GM08714 (cell line): ENCODE data around the gene PHIP.

Source experiments
- H3K4me3 ChIP-seq: fragments of 200-500 bp; sonication (Bioruptor generic); 2 replicates; pipeline ENCODE4 v1.5.1; 2014; ENCODE audit warnings: mild to moderate bottlenecking, low read length, inconsistent platforms
- ZNF274 ChIP-seq: IDR thresholded peaks from 2 replicates; pipeline ENCODE4 v1.6.1; 2012; ENCODE audit warnings: mild to moderate bottlenecking, low read depth, low read length

The PHIP gene

DNA sequence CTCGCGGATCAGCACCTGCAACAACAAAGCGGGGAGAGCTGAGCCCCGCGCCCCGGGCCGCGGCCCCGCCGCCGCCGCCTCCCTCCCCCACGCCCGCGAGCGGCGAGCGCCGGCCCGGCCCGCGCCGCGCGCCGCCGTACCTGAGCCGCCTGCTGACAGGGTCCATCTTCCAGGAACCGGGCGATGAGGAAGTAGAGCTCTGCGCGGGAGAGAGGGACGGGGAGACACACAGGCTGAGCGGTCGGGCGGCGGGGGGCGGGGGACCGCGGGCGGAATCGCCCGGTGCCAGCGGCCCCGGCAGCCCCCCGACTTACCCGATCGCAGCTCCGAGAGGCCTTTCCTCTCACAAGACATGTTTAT is 359 bp downstream of the PHIP start:
- TF ChIP-seq ZNF274, result no peak
- peak overlapping the region; percentile 98 for H3K4me3 ChIP-seq

DNA sequence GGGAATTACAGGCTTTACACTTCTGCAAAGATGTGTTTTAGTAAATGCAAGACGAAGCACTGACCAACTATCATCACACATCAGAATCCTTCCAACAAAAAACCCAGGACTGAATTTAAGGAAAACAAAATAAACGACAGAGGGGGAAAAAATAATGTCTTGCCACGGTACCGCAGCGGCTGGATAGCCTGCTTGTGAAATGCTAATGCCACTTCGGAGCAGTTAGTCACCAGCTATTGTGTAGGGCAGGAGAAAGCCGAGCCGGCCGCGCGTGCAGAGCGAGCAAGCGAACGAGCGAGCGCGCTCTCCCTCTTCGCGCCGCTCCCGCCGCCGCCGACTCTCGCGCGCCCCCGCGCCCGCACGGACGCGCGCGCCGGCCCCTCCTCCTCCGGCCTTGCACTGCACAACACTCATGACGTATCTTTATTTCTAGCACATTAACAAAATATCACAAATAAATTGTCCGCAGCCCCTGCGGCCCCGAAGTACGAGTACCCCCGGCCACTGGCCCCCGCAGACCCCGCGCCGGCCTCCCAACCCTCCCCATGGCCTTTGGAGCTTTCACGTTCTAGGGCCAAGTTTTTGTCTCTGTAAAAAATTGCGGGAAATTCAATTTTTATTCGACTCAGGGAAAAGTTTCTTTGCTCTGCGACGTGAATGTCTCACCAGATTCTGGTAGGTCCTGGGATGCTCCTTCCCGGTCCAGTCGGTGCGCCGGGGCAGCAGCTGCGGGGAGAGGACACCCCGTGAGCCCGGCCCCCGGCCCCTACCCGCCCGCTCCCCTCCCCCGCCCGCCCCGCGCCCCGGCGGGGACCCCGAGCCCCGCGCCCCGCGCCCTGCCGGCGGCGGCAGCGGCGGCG is 1.0 kb downstream of the PHIP start:
- TF ChIP-seq ZNF274, result no peak
- H3K4me3 ChIP-seq, result peak overlapping the region; percentile 98

DNA sequence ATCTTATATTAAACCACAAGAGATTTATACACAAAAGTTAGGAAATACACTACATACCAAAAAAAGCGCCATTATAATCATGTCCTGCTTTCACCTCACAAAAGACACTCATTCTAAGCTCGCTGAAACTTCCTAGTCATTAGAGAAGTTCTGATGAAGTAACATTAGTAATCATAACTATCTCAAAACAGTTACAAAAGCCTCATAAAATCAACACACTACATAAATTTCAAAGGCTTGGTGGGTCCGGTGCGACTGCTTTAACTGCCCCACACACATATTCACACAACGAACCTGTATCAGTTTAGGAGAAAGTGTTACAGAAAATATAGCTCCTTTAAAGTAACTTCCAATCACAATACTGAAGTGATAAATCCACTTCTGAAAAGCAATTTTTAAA is 1.9 kb downstream of the PHIP start:
- H3K4me3 ChIP-seq, result peak overlapping the region; percentile 98; the same call in 1 of the 2 replicates
- no peak for TF ChIP-seq ZNF274

DNA sequence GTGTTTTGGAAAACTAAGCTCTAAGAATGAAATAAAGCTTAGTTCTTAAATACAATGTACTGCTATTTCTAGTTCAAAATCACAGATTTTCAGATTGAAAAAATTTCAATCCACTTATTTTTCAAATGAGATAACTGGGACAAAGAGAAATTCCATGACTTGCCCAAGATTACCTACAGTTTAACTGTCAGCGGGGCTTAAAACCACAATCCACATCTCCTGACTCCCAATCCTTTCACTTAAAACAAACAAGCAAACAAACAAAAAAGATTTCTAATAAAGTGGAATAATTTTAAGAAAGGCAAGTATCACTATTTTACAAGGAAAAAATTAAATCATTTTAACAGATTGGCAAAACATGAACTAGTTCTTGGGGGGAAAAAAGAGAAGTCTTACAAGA is 4.2 kb downstream of the PHIP start:
- no peak for TF ChIP-seq ZNF274
- no peak overlapping the region for H3K4me3 ChIP-seq

DNA sequence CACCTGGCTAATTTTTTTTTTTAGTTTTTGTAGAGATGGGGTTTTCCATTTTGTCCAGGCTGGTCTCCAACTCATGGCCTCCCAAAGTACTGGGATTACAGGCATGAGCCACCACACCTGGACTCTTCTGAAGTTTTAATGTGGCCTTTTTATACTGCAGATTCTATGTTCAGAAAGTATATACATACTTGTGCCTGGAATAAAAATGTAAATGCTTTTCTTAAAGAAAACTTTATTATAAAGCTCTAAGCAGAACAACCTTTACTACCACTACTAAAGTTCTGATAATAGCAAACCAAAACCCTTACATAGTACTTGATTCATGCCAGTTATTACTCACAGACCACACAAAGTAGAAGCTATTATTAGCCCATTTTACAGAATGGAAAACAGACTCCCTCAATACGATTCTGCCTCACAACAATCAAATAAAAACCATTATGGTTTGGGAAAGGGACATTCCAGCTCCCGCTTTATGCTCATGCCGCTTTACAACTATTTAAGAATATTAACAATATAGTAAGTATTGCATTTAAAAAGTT is 5.3 kb downstream of the PHIP start:
- H3K4me3 ChIP-seq, result peak overlapping the region; percentile 49

DNA sequence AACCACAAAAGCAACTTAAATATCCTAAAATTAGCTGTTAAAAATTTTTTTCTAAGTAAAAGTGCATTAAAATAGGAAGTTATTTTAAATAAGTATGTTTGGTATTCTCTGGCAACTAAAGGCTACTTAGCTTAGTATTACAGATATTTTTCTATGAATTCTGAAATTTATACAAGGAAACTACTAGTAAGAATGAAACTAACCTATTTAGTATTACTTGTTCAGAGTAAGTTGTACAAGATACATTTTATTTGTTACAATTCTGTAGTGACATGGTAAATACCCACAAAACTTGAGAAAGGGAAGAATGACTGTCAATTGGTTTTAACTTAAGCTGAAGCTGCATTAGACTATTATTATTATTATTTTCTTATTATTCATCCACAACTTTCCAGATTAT is 6.5 kb downstream of the PHIP start:
- no peak overlapping the region for H3K4me3 ChIP-seq
- TF ChIP-seq ZNF274, result no peak

More for the DNA sequence above, 5.3 kb downstream of the PHIP start:
- no peak for TF ChIP-seq ZNF274

DNA sequence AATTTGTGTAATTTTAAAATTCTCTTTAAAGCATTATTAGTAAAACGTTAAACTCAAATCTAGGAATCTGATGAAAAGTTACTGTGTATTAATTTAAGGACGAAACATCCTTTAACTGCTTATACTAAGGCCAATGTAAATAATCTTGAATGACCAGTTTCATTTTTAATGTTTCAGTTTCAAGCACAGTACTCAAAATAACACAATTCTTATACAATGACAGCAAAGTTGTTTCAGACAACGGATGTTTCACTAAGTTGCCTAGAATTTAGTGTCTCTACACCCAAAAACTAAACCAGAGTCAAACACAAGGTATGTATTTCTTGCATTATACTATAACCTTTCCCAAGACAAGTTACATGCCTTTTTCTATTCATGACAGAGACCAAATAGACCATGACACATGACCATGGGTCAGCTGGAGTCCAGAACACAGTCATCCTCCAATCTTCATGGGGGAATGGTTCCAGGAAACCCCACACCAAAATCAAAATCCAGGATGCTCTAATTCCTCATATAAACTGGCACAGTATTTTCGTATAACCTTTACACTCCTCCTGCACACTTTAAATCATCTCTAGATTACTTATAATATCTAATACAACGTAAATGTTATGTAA is 7.7 kb downstream of the PHIP start:
- peak overlapping the region; percentile 53 for H3K4me3 ChIP-seq
- no peak for TF ChIP-seq ZNF274

DNA sequence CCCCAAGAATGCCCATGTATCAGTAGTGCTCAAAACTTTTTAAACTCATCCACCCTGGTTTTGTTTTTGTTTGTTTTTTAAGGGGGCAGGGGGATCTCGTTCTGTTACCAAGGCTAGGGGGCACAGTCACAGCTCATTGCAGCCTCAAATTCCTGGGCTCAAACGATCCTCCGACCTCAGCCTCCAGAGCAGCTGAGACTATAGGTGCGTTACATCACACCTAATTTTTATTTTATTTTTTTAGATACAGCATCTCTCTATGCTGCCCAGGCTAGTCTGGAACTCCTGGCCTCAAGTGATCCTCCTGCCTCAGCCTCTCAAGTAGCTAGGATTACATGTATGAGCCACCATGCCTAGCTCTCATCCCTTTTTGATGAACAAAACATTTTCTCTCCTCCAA is 11.2 kb downstream of the PHIP start:
- no peak for TF ChIP-seq ZNF274
- H3K4me3 ChIP-seq, result no peak overlapping the region

DNA sequence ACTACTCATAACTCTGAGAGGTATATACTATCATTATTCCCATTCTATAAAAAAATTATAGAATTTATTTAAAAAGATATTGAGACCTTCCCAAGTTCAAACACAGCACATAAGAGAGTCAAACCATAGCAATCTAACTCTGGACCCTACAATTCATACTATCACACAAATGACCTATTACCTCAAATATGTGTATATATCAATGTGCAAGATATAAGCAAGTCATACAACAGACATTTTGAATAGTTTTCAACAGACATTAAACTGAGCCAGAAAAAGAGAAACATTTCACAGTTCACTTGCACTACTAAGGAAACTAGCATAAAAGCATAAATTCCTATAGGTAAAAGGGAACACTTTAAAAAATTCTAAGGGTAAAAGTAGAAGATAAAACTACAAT is 11.7 kb downstream of the PHIP start:
- no peak overlapping the region for H3K4me3 ChIP-seq
- no peak for TF ChIP-seq ZNF274

DNA sequence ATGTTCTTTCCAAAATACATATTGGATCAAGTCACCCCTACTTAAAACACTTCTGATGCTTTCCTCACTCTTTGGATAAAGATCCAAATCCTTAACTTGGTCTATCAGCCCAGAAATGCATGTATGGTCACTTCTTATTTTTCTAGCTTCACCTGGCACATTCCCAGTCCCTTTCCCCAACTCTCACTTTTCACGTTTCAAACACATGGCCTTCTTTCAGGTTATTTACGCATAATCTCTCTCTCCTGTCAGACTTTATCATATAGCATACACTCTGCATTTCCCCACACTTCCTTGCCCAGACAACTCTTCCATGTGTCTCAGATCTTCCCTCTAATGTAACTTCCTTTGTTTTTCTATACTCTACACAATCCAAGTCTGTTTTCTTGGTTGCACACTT is 12.8 kb downstream of the PHIP start:
- H3K4me3 ChIP-seq, result no peak overlapping the region
- no peak for TF ChIP-seq ZNF274

DNA sequence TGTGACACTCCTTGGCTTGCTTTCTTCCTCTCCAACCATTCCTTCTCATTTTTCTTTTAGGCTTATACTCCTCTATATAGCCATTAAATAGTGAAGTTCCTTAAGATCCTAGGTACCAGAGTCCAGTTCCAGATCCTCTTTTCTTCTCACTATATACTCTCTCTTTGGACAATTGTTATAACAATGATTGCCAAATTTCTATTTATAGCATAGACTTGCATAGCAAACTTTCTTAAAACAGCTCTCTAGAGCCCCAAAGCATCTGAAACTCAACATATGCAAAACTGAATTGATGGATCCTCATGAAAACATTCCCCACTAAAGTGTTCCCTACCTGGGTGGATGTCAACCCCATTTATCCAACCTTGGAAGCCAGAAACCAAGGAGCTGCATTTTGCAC is 13.4 kb downstream of the PHIP start:
- H3K4me3 ChIP-seq, result no peak overlapping the region
- no peak for TF ChIP-seq ZNF274

DNA sequence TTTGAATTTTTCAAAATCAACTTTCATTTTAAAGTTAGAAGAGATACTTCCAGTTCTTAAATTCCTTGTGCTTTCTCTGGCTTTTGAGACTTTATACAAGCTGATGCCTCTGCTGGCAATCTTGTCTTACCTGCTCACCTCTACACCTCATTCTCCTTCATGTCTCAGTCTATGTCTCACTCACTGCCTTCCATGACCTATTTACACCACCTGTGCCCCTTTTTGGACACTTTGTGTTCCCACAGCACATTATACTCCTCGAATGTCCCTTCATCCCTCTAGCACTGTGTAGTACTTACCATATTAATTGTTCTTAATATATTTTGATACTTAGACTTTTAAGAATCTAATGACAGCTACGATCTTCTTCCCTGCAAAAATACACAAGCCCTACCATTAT is 15.3 kb downstream of the PHIP start:
- TF ChIP-seq ZNF274, result no peak
- no peak overlapping the region for H3K4me3 ChIP-seq

DNA sequence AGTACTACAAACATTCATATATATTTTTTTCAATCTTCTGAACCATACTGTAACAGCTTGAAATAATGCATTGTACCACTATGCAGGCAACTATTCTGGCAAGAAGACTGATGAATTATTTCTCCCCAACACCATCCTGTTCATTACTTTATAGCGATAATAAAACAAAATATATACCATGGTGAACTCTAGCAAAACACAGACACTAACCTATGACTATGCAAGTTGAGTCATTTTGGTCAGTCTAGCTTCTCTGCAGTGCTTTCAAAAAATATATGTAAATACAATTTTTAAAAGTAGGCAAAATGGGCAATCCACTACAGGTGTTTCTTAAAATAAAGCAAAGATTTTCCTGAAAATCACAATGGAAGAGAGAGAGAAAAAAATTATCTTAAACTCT is 20.3 kb downstream of the PHIP start:
- no peak overlapping the region for H3K4me3 ChIP-seq

DNA sequence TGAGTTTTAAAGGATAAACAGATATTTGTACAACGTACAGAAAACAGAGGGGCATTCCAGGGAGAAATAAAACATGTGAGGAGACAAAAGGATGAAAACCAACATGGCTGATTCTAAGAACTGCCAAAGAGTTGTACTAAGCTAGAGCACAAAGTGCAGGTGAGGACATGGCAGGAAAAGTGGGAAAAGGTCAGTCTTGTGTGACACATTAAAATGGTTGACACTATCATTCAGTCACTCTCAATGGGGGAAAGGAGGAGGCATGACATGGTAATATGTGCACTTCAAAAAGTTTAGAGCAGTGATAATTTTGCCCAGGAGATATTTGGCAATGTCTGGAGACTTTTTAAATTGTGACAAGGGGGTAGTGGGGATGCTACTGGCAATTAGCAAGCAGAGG is 21.8 kb downstream of the PHIP start:
- no peak for TF ChIP-seq ZNF274
- no peak overlapping the region for H3K4me3 ChIP-seq

More for the DNA sequence above, 20.3 kb downstream of the PHIP start:
- TF ChIP-seq ZNF274, result no peak

DNA sequence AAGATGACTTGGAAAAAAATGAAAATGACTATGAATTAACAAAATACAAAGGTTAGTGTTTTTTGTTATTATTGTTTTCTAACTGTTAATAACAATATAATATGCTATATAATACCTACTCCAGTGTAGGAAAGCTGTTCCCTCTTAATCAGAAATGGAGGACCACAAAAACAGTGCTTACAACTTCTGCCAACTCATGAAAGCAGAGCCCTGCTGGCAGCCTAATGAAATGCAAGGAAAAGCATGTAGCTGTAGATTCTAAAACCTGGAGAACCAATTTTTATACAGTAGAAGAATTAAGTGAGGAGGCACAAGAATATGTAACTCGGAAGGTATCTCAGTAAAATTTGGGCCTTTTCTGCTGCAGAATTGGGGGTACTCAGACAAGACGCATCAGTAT is 29.4 kb downstream of the PHIP start:
- no peak for TF ChIP-seq ZNF274

More for the DNA sequence above, 29.4 kb downstream of the PHIP start:
- H3K4me3 ChIP-seq, result no peak overlapping the region
